ENCODE measurements around the gene FRS3. TPM values are rescaled to one million over a fixed set of nuclear protein-coding genes. Genes with fewer than 3 reads are reported as not detected.
A peak's percentile ranks its signal among the peaks of the same experiment; 100 is the strongest.

The FRS3 gene
- total and polyA plus RNA-seq, 2 of the 13 experiments (the other 11 are each of a cell fraction or from before 2014, with no cell fraction given): 3.0 to 7.4 TPM

DNA sequence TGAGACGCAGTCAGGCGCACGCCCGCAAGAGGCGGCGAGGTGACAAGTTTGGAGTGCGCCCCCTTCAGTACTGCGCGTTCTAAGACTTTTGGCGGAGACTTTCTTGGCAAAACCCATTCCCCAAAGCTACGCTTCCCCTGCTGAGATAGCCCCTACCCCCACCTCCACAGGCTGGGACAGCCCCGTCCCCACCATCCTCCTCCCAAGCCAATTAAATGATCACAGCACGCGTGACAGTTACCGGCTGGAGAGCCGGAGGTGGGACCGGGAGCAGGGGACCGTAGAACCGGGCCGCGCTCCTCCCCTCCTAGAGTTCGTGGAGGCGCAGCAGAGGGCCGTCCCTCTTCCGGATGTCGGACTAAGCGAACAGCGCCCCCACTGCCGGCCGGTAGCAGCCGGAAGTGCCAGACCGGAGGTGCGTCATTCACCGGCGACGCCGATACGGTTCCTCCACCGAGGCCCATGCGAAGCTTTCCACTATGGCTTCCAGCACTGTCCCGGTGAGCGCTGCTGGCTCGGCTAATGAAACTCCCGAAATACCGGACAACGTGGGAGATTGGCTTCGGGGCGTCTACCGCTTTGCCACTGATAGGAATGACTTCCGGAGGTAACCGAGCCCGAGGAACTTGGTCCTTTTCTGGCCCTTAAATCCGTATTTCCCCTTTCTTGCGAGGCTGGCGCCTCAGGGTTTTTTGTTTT is 7.7 kb upstream of the FRS3 start, which contains the start of gene TOMM6 (continued):
- peak; percentile 77; the same call in 1 of the 2 replicates for TF ChIP-seq ZNF616 (CRISPR knock-in tag; IDR thresholded peaks at IDR 0.05; ENCODE audit: low read depth)
- peak; percentile 99 for TF ChIP-seq SAP130 (CRISPR knock-in tag; IDR thresholded peaks at IDR 0.05; ENCODE audit: low read depth)
- TF ChIP-seq, protein P1, sequence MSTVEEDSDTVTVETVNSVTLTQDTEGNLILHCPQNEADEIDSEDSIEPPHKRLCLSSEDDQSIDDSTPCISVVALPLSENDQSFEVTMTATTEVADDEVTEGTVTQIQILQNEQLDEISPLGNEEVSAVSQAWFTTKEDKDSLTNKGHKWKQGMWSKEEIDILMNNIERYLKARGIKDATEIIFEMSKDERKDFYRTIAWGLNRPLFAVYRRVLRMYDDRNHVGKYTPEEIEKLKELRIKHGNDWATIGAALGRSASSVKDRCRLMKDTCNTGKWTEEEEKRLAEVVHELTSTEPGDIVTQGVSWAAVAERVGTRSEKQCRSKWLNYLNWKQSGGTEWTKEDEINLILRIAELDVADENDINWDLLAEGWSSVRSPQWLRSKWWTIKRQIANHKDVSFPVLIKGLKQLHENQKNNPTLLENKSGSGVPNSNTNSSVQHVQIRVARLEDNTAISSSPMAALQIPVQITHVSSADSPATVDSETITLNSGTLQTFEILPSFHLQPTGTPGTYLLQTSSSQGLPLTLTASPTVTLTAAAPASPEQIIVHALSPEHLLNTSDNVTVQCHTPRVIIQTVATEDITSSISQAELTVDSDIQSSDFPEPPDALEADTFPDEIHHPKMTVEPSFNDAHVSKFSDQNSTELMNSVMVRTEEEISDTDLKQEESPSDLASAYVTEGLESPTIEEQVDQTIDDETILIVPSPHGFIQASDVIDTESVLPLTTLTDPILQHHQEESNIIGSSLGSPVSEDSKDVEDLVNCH (CRISPR knock-in tag; IDR thresholded peaks at IDR 0.05): no peak; the same call in 1 of the 2 replicates
- TF ChIP-seq SYNCRIP (IDR thresholded peaks at IDR 0.05; ENCODE audit: insufficient read depth, low read depth, low read length): no peak
- TF ChIP-seq, protein P2, sequence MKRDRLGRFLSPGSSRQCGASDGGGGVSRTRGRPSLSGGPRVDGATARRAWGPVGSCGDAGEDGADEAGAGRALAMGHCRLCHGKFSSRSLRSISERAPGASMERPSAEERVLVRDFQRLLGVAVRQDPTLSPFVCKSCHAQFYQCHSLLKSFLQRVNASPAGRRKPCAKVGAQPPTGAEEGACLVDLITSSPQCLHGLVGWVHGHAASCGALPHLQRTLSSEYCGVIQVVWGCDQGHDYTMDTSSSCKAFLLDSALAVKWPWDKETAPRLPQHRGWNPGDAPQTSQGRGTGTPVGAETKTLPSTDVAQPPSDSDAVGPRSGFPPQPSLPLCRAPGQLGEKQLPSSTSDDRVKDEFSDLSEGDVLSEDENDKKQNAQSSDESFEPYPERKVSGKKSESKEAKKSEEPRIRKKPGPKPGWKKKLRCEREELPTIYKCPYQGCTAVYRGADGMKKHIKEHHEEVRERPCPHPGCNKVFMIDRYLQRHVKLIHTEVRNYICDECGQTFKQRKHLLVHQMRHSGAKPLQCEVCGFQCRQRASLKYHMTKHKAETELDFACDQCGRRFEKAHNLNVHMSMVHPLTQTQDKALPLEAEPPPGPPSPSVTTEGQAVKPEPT (CRISPR knock-in tag; IDR thresholded peaks at IDR 0.05; ENCODE audit: low read depth): no peak; the same call in 1 of the 2 replicates
- no peak for TF ChIP-seq HOXA7 (CRISPR knock-in tag; IDR thresholded peaks at IDR 0.05)
- TF ChIP-seq ATAD3A (CRISPR knock-in tag; IDR thresholded peaks at IDR 0.05): peak; percentile 39; the same call in 1 of the 2 replicates
- peak; percentile 74; the same call in 1 of the 2 replicates for TF ChIP-seq KLF11 (CRISPR knock-in tag; IDR thresholded peaks at IDR 0.05)
- TF ChIP-seq, protein P3, sequence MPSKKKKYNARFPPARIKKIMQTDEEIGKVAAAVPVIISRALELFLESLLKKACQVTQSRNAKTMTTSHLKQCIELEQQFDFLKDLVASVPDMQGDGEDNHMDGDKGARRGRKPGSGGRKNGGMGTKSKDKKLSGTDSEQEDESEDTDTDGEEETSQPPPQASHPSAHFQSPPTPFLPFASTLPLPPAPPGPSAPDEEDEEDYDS (CRISPR knock-in tag; IDR thresholded peaks at IDR 0.05): peak; percentile 82
- TF ChIP-seq, protein P4, sequence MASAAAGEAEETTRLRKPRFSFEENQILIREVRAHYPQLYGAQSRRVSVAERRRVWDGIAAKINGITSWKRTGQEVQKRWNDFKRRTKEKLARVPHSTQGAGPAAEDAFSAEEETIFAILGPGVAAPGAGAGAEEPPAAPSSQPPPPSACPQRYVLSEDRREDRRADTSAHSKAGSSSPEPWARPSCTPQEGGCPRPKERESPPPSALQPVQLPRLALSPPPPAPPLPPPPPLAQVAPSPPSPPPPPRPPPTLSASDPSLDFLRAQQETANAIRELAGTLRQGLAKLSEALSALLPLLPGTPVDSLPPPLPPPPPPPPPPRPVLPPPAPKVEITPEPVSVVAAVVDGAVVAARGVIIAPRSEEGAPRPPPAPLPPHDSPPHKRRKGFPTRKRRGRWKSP (CRISPR knock-in tag; IDR thresholded peaks at IDR 0.05): peak; percentile 86
- TF ChIP-seq ZNF501 (CRISPR knock-in tag; IDR thresholded peaks at IDR 0.05): peak; percentile 93
- peak; percentile 93; the same call in 1 of the 2 replicates for TF ChIP-seq REPIN1 (CRISPR knock-in tag; IDR thresholded peaks at IDR 0.05; ENCODE audit: borderline replicate concordance, low read depth)
- TF ChIP-seq NFE2L2 (IDR thresholded peaks at IDR 0.05; ENCODE audit: low read length): no peak
- TF ChIP-seq MAFK (conservative IDR thresholded peaks at IDR 0.05 in 1 of 2, IDR thresholded peaks at IDR 0.05 in 1 of 2; ENCODE audit: low read length in 2 of 2): no peak
- TF ChIP-seq ETV6 (CRISPR knock-in tag; conservative IDR thresholded peaks at IDR 0.05): no peak; the same call in none of the 2 replicates
- TF ChIP-seq ELF1 (CRISPR knock-in tag; IDR thresholded peaks at IDR 0.05): peak; percentile 99
- TF ChIP-seq, protein P5, sequence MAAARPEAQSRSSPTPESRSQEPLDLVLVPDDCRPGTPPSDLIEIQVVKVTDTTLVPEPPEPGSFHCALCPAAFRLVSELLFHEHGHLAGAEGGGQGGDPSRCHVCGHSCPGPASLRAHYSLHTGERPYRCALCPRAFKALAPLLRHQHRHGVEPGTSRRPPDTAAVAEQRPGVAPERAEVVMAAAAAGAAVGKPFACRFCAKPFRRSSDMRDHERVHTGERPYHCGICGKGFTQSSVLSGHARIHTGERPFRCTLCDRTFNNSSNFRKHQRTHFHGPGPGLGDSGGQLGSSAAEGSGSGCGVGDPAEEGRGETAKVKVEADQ (CRISPR knock-in tag; IDR thresholded peaks at IDR 0.05; ENCODE audit: borderline replicate concordance): no peak
- TF ChIP-seq ADNP (CRISPR knock-in tag; IDR thresholded peaks at IDR 0.05): no peak
- peak; percentile 79; the same call in 1 of the 2 replicates for TF ChIP-seq MEF2D (CRISPR knock-in tag; IDR thresholded peaks at IDR 0.05)
- TF ChIP-seq NFIB (CRISPR knock-in tag; IDR thresholded peaks at IDR 0.05; ENCODE audit: borderline replicate concordance): no peak
- TF ChIP-seq FOSL2 (CRISPR knock-in tag; IDR thresholded peaks at IDR 0.05): peak; percentile 55
- no peak for TF ChIP-seq NONO (IDR thresholded peaks at IDR 0.05)
- peak; percentile 87; the same call in 1 of the 2 replicates for TF ChIP-seq NONO (CRISPR knock-in tag; conservative IDR thresholded peaks at IDR 0.05)
- peak; percentile 76 for TF ChIP-seq SP2 (CRISPR knock-in tag; IDR thresholded peaks at IDR 0.05)
- TF ChIP-seq DR1 (CRISPR knock-in tag; IDR thresholded peaks at IDR 0.05): 0 out of 2 replicates have a peak, but pooled peaks have one; percentile 26
